Neuronal stem cell (in vitro differentiated cells): ENCODE data around the gene TNFRSF21.

Experiments used
- DNase-seq: peaks from one replicate; pipeline ENCODE4 v3.0.0-alpha.2; 2013; ENCODE audit warnings: low spot score
- H2AFZ ChIP-seq: one replicate; pipeline ENCODE4 v1.6.1; 2013; ENCODE audit warnings: mild to moderate bottlenecking, low read length, inconsistent platforms
- H2AK5ac ChIP-seq: 2 replicates; pipeline ENCODE4 v1.6.1; 2013; ENCODE audit warnings: low read depth, mild to moderate bottlenecking, inconsistent platforms, low read length, moderate library complexity, mixed read lengths
- H2BK120ac ChIP-seq: 2 replicates; pipeline ENCODE4 v1.6.1; 2013; ENCODE audit warnings: low read depth, mild to moderate bottlenecking, inconsistent platforms, low read length, moderate library complexity, mixed read lengths
- H2BK12ac ChIP-seq: one replicate; pipeline ENCODE4 v1.6.1; 2013; ENCODE audit warnings: low read length, inconsistent platforms
- H2BK15ac ChIP-seq: 2 replicates; pipeline ENCODE4 v1.6.1; 2013; ENCODE audit warnings: mild to moderate bottlenecking, low read length, inconsistent platforms, mixed read lengths
- H2BK5ac ChIP-seq: one replicate; pipeline ENCODE4 v1.6.1; 2013; ENCODE audit warnings: inconsistent platforms, mild to moderate bottlenecking, low read length, moderate library complexity
- H3K14ac ChIP-seq: one replicate; pipeline ENCODE4 v1.6.1; 2013; ENCODE audit warnings: low read length, inconsistent platforms
- H3K18ac ChIP-seq: 2 replicates; pipeline ENCODE4 v1.6.1; 2013; ENCODE audit warnings: low read length, inconsistent platforms
- H3K23ac ChIP-seq: 2 replicates; pipeline ENCODE4 v1.6.1; 2013; ENCODE audit warnings: low read depth, mild to moderate bottlenecking, mixed read lengths, low read length, inconsistent platforms; ENCODE audit not compliant: poor library complexity
- H3K27ac ChIP-seq: replicated peaks from 3 replicates; pipeline ENCODE4 v1.5.1; 2013; ENCODE audit warnings: low read length, inconsistent platforms
- H3K27me3 ChIP-seq, 3 experiments: 2 replicates each; pipeline ENCODE4 v1.6.1; 2013; ENCODE audit warnings: low read length in 3 of 3, mild to moderate bottlenecking in 2 of 3, inconsistent platforms in 1 of 3, low read depth in 1 of 3, mixed read lengths in 1 of 3, moderate library complexity in 1 of 3; ENCODE audit not compliant: control insufficient read depth in 3 of 3, insufficient read depth in 3 of 3
- H3K36me3 ChIP-seq, 2 donors: replicated peaks in 1 of 2; 2 replicates each; pipeline ENCODE4 v1.6.1; 2013; ENCODE audit warnings: low read length in 2 of 2; ENCODE audit not compliant: control insufficient read depth in 2 of 2, insufficient read depth in 2 of 2
- H3K4ac ChIP-seq: 2 replicates; pipeline ENCODE4 v1.6.1; 2013; ENCODE audit warnings: inconsistent platforms, mild to moderate bottlenecking, low read length, moderate library complexity
- H3K4me1 ChIP-seq, 2 donors: 1 replicate in 1 of 2; 2 replicates in 1 of 2; pipeline ENCODE4 v1.6.1; 2013; ENCODE audit warnings: low read length in 2 of 2, low read depth in 1 of 2; ENCODE audit not compliant: control insufficient read depth in 2 of 2, insufficient read depth in 1 of 2
- H3K4me2 ChIP-seq: one replicate; pipeline ENCODE4 v1.6.1; 2013; ENCODE audit warnings: mild to moderate bottlenecking, low read length, inconsistent platforms; ENCODE audit not compliant: insufficient read depth, poor library complexity, severe bottlenecking
- H3K4me3 ChIP-seq, 2 donors: 2 replicates each; pipeline ENCODE4 v1.5.1; 2013; ENCODE audit warnings: low read length in 2 of 2, mild to moderate bottlenecking in 2 of 2, inconsistent platforms in 1 of 2, moderate library complexity in 1 of 2
- H3K79me1 ChIP-seq: one replicate; pipeline ENCODE4 v1.6.1; 2013; ENCODE audit warnings: low read depth, mild to moderate bottlenecking, inconsistent platforms, low read length, moderate library complexity
- H3K9ac ChIP-seq: one replicate; pipeline ENCODE4 v1.6.1; 2013; ENCODE audit warnings: mild to moderate bottlenecking, low read depth, low read length, inconsistent platforms; ENCODE audit not compliant: poor library complexity
- H3K9me3 ChIP-seq, 2 donors: replicated peaks in 1 of 2; 2 replicates each; pipeline versions ENCODE3 to v1.6.1; 2013; ENCODE audit warnings: low read length in 2 of 2, mild to moderate bottlenecking in 2 of 2, inconsistent platforms in 1 of 2, low read depth in 1 of 2, mixed read lengths in 1 of 2, moderate library complexity in 1 of 2; ENCODE audit not compliant: control insufficient read depth in 2 of 2, insufficient read depth in 1 of 2
- H4K8ac ChIP-seq: one replicate; pipeline ENCODE4 v1.6.1; 2013; ENCODE audit warnings: low read depth, mild to moderate bottlenecking, inconsistent platforms, low read length, moderate library complexity
- H4K91ac ChIP-seq: one replicate; pipeline ENCODE4 v1.6.1; 2013; ENCODE audit warnings: low read length, low read depth, mild to moderate bottlenecking, inconsistent platforms; ENCODE audit not compliant: poor library complexity
- WGBS, 2 donors: extraction: QIAGEN DNeasy Blood & Tissue Kit; methylation state at CpG; one replicate each; pipeline ENCODE4 v1.1.7; 2013; ENCODE audit warnings: missing lambda C conversion rate in 2 of 2, mixed read lengths in 1 of 2; ENCODE audit not compliant: insufficient read length in 2 of 2, insufficient replicate concordance in 1 of 2; ENCODE audit errors: extremely low coverage in 2 of 2; 5-methylcytosine and 5-hydroxymethylcytosine counted together

The TNFRSF21 gene

DNA sequence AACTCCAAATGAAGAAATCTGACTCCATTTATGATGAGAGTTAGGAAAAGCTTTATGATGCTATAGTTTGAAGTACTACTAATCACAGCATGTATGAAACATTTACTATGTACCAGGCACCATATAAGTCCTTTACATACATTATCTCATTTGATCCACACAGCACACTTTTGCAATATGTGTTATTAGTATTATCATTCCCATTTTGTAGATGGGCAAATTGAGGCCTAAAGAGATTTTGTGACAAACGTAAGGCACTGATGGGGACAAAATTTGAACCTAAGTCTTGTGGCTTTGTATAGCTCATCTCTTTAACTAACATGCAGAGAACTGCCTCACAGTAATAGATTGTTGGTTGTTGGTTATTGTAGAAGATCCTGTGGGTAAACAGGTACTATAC is 14.2 kb upstream of the TNFRSF21 start:
- no peak overlapping the region for H3K23ac ChIP-seq
- H3K14ac ChIP-seq = no peak overlapping the region

DNA sequence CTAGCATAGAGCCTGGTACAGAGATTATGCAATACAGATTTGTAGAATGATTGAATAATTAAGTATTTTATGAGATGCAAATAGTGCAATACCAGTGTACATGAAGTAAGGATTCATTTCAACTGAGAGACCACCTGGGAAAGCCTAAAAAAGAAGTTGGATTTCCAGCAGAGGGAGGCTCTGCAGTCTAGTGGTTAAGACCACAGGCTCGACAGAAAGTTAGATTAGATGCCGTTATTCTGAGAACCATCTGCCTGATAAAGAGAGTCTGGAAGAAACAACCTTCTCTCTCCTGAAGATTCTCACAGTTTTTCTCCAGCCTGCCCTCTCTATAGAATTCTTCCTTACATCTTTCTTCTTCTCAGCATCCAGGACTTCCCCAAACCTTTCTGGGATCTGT is 13.6 kb upstream of the TNFRSF21 start:
- H2BK15ac ChIP-seq = no peak overlapping the region
- H3K36me3 ChIP-seq = no peaks in the 10 kb centered on the region
- H2BK120ac ChIP-seq = no peak overlapping the region
- no peak overlapping the region for H3K9ac ChIP-seq
- WGBS, 2 donors = no CpG with 5 or more reads among the region's 2 CpGs
- no peaks in the 10 kb centered on the region for H3K9me3 ChIP-seq
- no peaks in the 10 kb centered on the region for H3K79me1 ChIP-seq
- no peak overlapping the region for H2AFZ ChIP-seq
- no peak for DNase-seq
- H3K4me2 ChIP-seq = no peak overlapping the region
- no peak overlapping the region for H2BK12ac ChIP-seq
- H2BK5ac ChIP-seq = no peak overlapping the region
- no peak overlapping the region for H3K14ac ChIP-seq
- H3K4me1 ChIP-seq = no peaks in the 10 kb centered on the region
- H4K8ac ChIP-seq = no peak overlapping the region
- no peaks in the 10 kb centered on the region for H3K27me3 ChIP-seq
- H3K18ac ChIP-seq = no peak overlapping the region
- H3K4ac ChIP-seq = no peak overlapping the region
- no peak overlapping the region for H3K27ac ChIP-seq
- H4K91ac ChIP-seq = no peak overlapping the region
- no peak overlapping the region for H3K4me3 ChIP-seq
- H2AK5ac ChIP-seq = no peak overlapping the region
- H3K23ac ChIP-seq = no peak overlapping the region

More for the DNA sequence above, 14.2 kb upstream of the TNFRSF21 start:
- H3K4me3 ChIP-seq = no peak overlapping the region
- no peaks in the 10 kb centered on the region for H3K9me3 ChIP-seq
- H2AK5ac ChIP-seq = no peak overlapping the region
- no peak overlapping the region for H3K4me2 ChIP-seq
- H4K91ac ChIP-seq = no peak overlapping the region
- no peaks in the 10 kb centered on the region for H3K36me3 ChIP-seq
- no peaks in the 10 kb centered on the region for H3K4me1 ChIP-seq
- H2BK15ac ChIP-seq = no peak overlapping the region
- H3K27ac ChIP-seq = no peak overlapping the region
- H3K18ac ChIP-seq = no peak overlapping the region
- H2BK5ac ChIP-seq = no peak overlapping the region
- H2BK120ac ChIP-seq = no peak overlapping the region
- H3K79me1 ChIP-seq = no peaks in the 10 kb centered on the region
- no peak overlapping the region for H2AFZ ChIP-seq
- H3K27me3 ChIP-seq = no peaks in the 10 kb centered on the region
- no peak overlapping the region for H3K4ac ChIP-seq
- no CpG with 5 or more reads among the region's 1 CpG for WGBS, 2 donors
- H4K8ac ChIP-seq = no peak overlapping the region
- no peak overlapping the region for H2BK12ac ChIP-seq
- DNase-seq = no peak
- H3K9ac ChIP-seq = no peak overlapping the region

DNA sequence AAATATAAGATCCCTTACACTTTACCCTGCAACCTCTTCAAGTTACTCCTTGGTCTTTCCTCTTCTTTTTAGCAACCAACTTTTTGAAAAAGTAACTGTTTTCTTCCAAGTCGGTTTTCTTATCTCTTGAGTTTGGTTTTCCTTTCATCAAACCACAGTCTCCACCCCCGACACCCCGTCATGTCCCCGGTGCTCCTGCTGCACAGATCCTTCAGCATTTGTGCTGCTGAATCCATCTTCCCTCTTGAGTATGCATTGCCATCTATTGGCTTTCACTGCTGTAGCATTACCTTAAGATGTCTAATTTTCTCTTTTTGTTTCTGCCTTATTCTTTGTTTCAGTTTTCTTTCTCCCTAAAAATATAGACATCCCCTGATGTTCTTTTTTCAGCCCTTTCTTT is 11.9 kb upstream of the TNFRSF21 start:
- H3K18ac ChIP-seq = no peak overlapping the region
- H3K79me1 ChIP-seq = no peaks in the 10 kb centered on the region
- no peak overlapping the region for H2AK5ac ChIP-seq
- H3K9me3 ChIP-seq = no peaks in the 10 kb centered on the region
- no peak overlapping the region for H4K8ac ChIP-seq
- no peak overlapping the region for H4K91ac ChIP-seq
- no peak overlapping the region for H2BK12ac ChIP-seq
- no peak overlapping the region for H2BK120ac ChIP-seq
- no peak overlapping the region for H3K4me3 ChIP-seq
- H3K36me3 ChIP-seq = no peaks in the 10 kb centered on the region
- no peak overlapping the region for H3K23ac ChIP-seq
- H2AFZ ChIP-seq = no peak overlapping the region
- no peak overlapping the region for H2BK15ac ChIP-seq
- H3K27me3 ChIP-seq = no peaks in the 10 kb centered on the region
- H2BK5ac ChIP-seq = no peak overlapping the region
- H3K9ac ChIP-seq = no peak overlapping the region
- H3K4ac ChIP-seq = no peak overlapping the region
- no peaks in the 10 kb centered on the region for H3K4me1 ChIP-seq
- DNase-seq = no peak
- no peak overlapping the region for H3K27ac ChIP-seq
- no peak overlapping the region for H3K14ac ChIP-seq
- no CpG with 5 or more reads among the region's 4 CpGs for WGBS, 2 donors
- no peak overlapping the region for H3K4me2 ChIP-seq

DNA sequence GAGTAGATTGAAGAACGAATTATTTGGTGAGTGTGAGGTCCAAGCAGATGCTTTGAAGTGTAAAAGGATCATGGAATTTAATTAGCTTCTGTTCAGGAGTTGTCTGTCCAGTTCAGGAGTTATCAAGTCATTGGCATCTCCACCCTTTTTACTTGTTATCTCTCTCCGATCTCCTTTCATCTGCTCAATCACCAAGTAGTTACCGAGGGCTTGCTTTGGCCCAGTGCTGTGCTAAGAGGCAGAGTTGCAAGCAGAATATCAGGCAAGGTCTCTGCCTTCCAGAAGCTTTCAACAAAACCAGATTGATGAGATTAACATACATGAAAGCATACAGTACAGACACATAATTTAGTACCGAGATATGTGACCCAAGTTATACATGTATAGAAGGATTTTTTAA is 10.2 kb upstream of the TNFRSF21 start:
- no peak overlapping the region for H3K4ac ChIP-seq
- 100% methylated on average over 1 of the region's 4 CpGs for WGBS, 2 donors
- H3K9ac ChIP-seq = no peak overlapping the region

More for the DNA sequence above, 10.2 kb upstream of the TNFRSF21 start:
- no peak overlapping the region for H2AK5ac ChIP-seq
- no peak overlapping the region for H2BK12ac ChIP-seq
- H3K14ac ChIP-seq = no peak overlapping the region
- H3K4me1 ChIP-seq = no peaks in the 10 kb centered on the region
- no peak overlapping the region for H3K18ac ChIP-seq
- H2BK120ac ChIP-seq = no peak overlapping the region
- H3K9me3 ChIP-seq = no peaks in the 10 kb centered on the region
- no peaks in the 10 kb centered on the region for H3K36me3 ChIP-seq
- no peak overlapping the region for H2BK15ac ChIP-seq
- H3K4me2 ChIP-seq = no peak overlapping the region
- no peak overlapping the region for H3K23ac ChIP-seq
- no peak overlapping the region for H2BK5ac ChIP-seq
- no peaks in the 10 kb centered on the region for H3K27me3 ChIP-seq
- no peak for DNase-seq
- no peaks in the 10 kb centered on the region for H3K79me1 ChIP-seq
- no peak overlapping the region for H3K27ac ChIP-seq
- no peak overlapping the region for H4K91ac ChIP-seq
- no peak overlapping the region for H2AFZ ChIP-seq
- no peak overlapping the region for H4K8ac ChIP-seq
- H3K4me3 ChIP-seq = no peak overlapping the region
